ENCODE measurements around the gene LRBA.
"Not testable (repeated sequence)": the region's sequence is repeated elsewhere in the genome, so short reads cannot be mapped to it uniquely, and the experiment has no call there.

LRBA gene, protein sequence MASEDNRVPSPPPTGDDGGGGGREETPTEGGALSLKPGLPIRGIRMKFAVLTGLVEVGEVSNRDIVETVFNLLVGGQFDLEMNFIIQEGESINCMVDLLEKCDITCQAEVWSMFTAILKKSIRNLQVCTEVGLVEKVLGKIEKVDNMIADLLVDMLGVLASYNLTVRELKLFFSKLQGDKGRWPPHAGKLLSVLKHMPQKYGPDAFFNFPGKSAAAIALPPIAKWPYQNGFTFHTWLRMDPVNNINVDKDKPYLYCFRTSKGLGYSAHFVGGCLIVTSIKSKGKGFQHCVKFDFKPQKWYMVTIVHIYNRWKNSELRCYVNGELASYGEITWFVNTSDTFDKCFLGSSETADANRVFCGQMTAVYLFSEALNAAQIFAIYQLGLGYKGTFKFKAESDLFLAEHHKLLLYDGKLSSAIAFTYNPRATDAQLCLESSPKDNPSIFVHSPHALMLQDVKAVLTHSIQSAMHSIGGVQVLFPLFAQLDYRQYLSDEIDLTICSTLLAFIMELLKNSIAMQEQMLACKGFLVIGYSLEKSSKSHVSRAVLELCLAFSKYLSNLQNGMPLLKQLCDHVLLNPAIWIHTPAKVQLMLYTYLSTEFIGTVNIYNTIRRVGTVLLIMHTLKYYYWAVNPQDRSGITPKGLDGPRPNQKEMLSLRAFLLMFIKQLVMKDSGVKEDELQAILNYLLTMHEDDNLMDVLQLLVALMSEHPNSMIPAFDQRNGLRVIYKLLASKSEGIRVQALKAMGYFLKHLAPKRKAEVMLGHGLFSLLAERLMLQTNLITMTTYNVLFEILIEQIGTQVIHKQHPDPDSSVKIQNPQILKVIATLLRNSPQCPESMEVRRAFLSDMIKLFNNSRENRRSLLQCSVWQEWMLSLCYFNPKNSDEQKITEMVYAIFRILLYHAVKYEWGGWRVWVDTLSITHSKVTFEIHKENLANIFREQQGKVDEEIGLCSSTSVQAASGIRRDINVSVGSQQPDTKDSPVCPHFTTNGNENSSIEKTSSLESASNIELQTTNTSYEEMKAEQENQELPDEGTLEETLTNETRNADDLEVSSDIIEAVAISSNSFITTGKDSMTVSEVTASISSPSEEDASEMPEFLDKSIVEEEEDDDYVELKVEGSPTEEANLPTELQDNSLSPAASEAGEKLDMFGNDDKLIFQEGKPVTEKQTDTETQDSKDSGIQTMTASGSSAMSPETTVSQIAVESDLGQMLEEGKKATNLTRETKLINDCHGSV (N-terminal part only)

DNA sequence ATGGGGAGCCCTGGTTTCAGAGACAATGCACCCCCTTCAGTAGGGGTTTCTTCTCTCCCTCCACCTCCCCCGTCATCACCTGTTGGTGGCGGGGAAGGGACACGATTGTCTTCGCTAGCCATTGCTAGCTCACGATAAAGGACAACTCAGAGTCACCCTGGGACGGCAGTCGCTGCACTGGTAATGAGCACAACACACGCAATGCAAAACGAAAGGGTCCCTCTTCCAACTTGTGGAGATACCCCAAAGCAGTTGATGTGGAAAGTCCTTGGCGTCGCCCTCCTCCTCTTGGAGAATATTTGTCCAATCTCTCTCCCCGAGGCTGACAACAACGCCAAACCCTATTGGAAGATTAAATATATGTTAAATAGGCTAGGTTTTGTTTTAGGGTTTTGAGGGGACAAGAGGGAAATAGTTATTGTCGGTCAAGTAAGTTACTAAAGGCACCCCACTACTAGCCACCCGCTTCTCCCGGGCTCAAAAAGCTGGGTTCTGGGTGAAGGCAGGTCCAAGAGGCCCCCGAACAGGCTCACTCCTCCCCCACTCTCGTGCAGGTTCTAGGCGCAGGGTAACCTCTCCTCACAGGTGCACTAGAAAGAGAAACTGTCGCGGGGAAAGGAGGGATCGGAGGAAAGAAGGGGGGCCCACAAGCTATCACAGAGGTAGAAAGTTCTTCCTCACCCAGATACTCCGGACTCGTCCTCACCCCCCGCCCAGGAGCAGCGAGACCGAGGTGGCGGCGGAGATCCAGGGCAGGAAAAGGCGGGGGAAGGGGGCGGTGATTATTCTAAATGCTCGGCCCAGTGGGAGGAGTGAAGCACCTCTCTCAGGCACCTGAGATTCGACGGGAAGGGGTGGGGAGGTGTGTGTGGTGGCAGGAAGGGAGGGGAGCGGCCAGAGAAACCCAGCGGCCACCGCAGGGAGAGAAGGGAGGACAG lies at the start of gene LRBA:
Gene LRBA, minus strand, starts transcription at position 764 of the 938 bp plus-strand sequence. Its CDS starts 642 bp downstream, at position 122.
- no peak for FAIRE-seq
- DNase-seq (ENCODE audit: insufficient read length, low spot score) = peak; percentile 24
- TF ChIP-seq, protein P1, sequence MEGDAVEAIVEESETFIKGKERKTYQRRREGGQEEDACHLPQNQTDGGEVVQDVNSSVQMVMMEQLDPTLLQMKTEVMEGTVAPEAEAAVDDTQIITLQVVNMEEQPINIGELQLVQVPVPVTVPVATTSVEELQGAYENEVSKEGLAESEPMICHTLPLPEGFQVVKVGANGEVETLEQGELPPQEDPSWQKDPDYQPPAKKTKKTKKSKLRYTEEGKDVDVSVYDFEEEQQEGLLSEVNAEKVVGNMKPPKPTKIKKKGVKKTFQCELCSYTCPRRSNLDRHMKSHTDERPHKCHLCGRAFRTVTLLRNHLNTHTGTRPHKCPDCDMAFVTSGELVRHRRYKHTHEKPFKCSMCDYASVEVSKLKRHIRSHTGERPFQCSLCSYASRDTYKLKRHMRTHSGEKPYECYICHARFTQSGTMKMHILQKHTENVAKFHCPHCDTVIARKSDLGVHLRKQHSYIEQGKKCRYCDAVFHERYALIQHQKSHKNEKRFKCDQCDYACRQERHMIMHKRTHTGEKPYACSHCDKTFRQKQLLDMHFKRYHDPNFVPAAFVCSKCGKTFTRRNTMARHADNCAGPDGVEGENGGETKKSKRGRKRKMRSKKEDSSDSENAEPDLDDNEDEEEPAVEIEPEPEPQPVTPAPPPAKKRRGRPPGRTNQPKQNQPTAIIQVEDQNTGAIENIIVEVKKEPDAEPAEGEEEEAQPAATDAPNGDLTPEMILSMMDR (IDR thresholded peaks at IDR 0.05; ENCODE audit: insufficient read depth, missing control alignments) = no peak

DNA sequence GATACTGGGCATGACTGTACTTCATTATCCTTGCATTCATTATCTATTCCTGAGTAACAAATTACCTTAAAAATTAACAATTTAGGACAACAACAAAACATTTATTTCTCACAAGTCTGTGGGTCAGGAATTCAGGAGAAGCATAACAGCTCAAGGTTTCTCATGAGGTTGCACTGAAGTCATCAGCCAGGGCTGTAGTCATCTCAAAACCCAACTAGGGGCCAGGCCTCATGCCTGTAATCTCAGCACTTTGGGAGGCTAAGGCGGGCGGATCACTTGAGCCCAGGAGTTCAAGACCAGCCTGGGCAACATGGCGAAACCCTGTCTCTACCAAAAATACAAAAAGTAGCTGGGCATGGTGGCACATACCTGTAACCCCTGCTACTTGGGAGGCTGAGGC lies 48.1 kb upstream of the LRBA start:
- not testable (repeated sequence) for FAIRE-seq

DNA sequence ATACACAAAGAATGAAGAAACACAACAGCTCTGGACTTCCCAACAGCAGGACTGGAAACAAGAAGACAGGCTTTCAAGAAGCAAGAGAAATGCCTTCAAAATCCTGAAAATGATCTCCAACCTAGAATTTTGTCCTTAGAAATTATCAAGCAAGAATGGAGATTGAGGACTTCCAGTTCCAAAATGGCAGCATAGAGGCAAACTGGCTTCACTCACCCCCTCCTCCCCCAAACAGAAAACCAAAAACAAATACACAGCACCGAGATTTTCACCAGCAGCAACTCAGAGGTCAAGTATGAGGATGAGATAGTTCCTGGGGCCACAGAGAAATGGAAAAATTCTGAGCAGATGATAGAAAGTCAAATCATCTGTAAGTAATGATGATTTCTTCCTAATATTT lies 40.5 kb upstream of the LRBA start:
- DNase-seq (ENCODE audit: insufficient read length, low spot score) (no peak), FAIRE-seq (no peak)
- TF ChIP-seq, protein P1 (IDR thresholded peaks at IDR 0.05; ENCODE audit: insufficient read depth, missing control alignments) = no peak

More for the DNA sequence above, 48.1 kb upstream of the LRBA start:
- not testable (repeated sequence) for DNase-seq (ENCODE audit: insufficient read length, low spot score)

DNA sequence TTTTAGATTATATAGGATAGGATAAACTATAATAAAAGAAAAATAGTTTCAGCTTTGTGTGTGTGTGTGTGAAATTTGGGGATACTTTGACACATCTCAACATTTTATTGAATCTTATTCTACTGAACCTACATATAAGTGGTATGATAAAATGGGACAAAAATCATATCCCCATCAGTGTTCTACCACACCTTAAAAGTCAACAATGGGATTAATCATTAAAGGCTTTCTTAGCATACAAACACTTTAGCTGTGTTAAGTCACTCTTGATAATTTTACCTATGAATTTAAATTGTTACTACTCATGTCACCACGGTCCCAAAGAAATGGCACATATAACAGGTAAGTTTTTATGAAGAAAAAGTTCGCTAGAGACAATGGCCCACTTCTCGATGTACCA lies 37.7 kb upstream of the LRBA start:
- FAIRE-seq (no peak), DNase-seq (ENCODE audit: insufficient read length, low spot score) (no peak)
- TF ChIP-seq, protein P1 (IDR thresholded peaks at IDR 0.05; ENCODE audit: insufficient read depth, missing control alignments) = no peak

DNA sequence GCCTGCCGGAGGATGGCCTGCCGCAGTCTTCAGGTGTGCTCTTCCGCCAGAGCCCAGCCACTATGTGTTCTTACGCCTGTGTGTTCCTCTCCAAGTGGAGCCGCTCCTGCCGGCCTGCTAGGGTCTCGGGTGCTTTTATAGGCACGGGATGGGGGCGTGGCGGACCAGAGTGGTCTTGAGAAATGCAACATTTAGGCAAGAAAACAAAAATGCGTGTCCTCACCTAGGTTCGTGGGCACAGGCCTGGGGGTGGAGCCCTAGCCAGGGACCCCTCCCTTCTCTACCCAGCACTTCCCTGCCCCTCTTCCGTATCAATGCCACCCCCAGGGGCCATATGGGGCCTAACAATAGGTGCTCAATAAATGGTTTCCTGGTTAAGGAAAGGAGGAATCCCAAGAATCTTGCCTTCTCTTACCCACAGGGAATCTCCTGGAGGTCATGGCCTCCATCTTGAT lies 34.4 kb upstream of the LRBA start:
- DNase-seq (ENCODE audit: insufficient read length, low spot score) = no peak
- FAIRE-seq = no peak
- TF ChIP-seq, protein P1 (IDR thresholded peaks at IDR 0.05; ENCODE audit: insufficient read depth, missing control alignments) = no peak

DNA sequence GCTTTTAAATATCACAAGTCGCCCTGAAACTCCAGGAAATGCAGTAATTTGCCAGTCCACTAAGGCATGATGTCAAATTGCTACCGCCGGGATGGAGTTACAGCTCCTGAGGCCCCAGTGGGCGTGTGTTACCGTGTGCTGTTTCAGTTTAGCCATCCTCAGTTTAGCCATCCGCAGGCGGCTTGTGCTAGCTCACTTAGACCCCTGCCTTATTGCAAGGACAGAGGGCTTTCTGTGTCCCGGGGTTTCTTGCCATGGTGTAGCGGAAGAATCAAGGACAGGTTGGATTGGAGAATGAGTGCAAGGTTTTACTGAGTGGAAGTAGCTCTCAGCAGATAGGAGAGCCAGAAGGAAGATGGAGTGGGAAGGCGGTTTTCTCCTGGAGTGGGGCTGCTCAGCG lies 33.8 kb upstream of the LRBA start:
- FAIRE-seq (no peak), DNase-seq (ENCODE audit: insufficient read length, low spot score) (no peak)
- TF ChIP-seq, protein P1 (IDR thresholded peaks at IDR 0.05; ENCODE audit: insufficient read depth, missing control alignments) = no peak
